HG03095 (cell line): ENCODE data around the gene GPR39.

Source experiments
- ATAC-seq: cut with Tn5 transposase; IDR thresholded peaks from one replicate; pipeline ENCODE4 v1.9.1; 2021; ENCODE audit warnings: moderate library complexity; ENCODE audit not compliant: unreplicated experiment

The GPR39 gene

DNA sequence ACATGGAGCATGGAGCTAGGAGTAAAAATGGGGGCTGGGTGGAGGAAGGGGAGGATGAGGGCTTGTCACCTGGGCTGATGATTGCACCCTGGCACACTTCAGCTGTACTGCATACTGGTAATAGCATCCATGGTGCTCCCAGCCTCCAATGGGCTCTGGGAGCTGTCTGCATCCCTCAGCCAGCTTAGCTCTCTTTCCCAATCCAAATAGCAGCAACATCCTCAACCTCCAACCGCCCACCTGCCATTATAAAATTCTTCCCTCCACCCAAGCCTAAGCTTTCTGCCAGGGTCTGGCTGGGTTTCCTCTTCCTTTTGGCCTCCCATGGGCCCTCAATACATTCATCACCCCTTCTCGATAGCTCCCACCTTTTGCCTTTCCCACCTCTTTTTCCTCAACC is 143.3 kb downstream of the GPR39 start:
- no peak for ATAC-seq

DNA sequence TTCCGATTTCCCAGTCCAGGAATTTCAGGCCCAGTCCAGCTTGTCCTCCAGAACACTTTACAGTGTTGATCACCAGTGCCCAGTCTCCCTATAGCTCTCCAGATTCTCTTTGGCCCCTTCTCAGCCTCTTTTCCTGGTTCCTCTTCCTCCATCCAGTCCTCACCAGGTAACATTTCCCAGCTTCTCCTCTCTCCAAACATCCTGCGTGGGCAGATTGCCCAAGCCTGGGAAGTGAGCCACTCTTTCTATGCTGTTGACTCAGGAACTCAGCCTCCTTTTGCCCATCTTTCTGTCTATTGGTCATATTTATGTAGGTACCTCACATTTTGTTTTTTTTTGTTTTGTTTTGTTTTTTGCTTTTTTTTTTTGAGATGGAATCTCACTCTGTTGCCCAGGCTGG is 144.0 kb downstream of the GPR39 start:
- ATAC-seq: no peak

GRCh38 chr2:132562245-132562644 is 145.6 kb downstream of the GPR39 start:
- ATAC-seq: no peak

GRCh38 chr2:132564065-132564464 is 147.5 kb downstream of the GPR39 start:
- ATAC-seq: no peak

DNA sequence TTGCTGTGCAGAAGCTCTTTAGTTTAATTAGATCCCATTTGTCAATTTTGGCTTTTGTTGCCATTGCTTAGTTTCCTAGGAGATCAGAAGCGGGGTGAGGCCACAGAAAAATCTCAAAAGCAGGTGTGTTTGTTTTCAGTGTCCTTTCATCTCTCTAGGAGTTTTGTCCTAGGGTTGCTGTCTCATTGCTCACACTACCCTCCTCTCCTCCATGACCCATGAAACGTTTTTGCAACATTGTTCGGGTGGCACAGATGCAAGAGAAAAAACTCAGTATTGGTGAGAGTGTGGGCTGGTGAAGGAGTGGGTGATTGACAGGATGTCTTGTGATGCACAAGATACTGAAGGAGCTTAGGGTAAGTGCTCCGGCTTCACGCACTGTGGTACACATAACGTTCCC is 149.8 kb downstream of the GPR39 start:
- no peak for ATAC-seq

DNA sequence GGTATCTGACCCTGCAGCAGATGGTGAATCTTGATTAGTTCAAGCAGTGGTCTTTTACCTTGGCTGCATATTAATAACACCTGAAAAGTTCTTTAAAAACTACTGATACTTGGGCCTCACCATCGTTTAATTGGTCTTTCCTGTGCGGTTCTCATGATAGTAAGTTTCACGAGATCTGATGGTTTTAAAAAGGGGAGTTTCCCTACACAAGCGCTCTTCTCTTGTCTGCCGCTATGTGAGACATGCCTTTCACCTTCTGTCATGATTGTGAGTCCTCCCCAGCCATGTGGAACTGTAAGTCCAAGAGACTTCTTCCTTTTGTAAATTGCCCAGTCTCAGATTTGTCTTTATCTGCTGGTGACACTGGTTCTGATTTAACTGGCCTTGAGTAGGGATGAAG is 151.1 kb downstream of the GPR39 start:
- ATAC-seq: no peak

DNA sequence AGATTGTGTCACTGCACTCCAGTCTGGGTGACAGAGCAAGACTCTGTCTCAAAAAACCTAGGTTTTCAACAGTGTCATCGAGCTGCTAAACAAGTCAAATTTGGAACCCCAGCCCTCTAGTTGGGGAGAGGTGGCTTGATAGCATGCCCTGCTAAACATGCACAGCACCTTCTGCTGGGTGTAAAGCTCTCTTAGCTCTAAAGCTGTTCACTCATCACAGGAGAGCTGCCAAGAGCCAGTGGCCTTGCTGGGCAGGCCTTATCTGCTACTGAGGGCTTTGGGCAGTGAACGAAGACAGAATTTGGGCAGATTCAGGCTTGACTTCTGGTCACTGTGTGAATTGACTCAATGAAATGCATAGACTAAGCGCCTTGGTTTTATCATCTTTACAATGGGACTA is 152.1 kb downstream of the GPR39 start:
- ATAC-seq: no peak

DNA sequence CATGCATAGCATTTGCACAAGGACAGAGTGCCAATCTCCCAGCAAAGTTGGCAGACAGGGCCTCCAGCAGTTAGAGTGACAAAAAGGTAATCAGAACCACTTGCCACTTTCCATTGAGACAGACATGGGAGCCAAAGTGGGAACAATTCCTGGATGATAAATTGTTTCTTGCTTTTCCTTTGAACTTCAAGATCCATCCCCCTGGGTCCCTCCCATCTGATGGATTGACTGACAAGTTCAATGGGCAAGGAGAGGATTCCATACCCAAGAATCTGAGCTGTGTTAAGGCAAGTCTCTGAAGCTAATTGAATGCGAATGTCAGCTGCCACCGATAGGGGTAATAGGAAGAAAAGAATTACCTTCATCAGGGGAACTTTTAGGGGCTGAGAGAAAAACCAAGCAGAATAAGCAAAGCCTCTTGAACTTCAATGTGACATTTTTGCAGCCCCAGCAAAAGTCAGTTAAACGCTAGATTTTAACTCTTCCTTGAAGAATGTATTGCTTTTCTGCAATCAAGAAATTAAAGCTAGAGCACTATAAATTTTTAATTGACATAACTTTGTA is 156.9 kb downstream of the GPR39 start:
- no peak for ATAC-seq

GRCh38 chr2:132577686-132578085 is 161.1 kb downstream of the GPR39 start:
- no peak for ATAC-seq

- ATAC-seq: no peak
These were observed 165.0 kb downstream of the GPR39 start for GRCh38 chr2:132581591-132581990.

DNA sequence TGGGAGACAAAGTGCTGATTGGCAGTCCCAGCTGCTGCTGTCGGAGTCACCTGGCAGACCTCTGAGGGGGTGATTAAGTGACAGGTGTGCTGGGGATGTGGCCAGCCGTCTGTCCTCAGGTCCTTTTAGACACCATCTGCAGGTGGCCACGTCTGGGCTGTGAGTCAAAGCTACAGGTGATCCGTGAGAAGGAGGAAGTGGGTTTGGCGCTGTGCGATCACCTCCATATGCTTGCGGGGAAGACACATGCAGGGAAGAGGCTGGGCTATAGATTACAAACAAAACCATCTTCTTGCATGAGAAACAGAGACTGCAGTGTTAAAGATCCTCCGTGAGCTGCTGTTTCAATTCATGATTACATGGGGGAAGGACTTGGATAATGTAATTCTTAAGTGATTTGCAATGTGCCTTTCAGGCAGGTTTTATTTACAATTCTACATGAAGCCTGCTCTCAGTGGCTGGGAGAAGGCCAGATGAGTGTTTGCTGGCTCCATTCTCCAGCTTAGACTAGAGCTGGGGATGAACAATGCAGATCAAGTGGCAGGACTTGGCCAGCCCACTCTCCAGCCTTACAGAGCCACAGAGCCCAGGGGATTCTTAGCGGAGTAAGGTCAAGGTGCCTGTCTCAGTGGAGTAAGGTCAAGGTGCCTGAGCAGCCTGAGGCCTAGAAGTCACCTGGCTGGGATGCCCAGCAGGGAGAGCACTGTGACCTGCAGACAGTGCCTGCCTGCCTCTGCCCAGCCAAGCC is 165.6 kb downstream of the GPR39 start:
- ATAC-seq: no peak

DNA sequence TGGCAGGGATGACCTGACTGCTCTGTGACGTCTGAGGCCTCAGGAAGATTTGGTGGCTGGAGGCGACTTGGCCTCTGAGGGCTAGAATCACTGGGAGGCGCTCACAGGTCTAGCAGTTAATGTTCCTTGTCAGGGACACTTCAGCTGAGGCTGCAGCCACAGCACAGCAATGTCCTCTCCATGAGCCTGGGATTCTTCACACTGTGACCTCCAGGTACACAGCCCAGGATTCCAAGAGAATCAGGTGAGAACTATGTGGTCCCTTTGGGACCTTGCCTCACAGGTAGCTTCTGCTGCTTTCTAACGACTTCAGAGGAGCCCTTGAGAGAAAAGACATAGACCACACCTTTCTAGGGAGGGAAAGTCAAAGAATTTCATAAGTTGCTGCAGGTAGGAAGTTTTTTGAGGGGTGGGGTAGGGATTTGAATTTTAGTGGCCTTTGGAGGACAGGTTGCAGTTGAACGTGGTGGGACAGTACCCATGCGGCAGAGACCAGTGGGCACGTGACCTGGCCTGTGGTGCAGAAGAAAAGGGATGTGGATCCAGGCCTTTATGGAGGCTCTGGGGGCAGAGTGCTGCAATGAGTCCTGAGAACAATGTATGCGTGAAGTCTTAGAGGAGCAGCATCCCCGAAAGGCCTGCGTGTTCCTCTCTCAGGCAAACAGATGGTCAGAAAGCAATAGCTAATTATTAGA is 167.2 kb downstream of the GPR39 start:
- ATAC-seq: no peak

- ATAC-seq: no peak
These were observed 168.6 kb downstream of the GPR39 start for GRCh38 chr2:132584976-132585817.

DNA sequence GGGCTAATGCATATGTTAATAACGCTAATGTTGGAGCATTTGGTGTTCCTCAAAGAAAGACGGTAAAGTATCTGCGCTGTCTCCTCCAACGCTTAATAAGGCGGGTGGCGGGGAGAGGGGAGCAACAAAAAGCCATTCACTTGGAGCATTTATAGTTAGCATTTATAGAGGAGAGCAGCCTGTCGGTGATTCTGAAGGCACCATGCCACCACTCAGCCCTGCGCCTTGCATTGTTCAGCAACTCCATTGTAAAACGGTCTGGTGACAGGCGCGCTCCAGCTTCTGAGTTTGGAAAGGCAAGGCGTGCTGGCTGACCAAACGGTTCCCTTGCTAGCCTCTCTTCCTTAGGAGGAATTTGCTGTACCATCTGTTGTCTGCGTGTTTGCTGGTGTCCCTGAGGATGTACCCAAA is 169.5 kb downstream of the GPR39 start:
- ATAC-seq: no peak

- ATAC-seq: no peak
These were observed 170.2 kb downstream of the GPR39 start for GRCh38 chr2:132586835-132587234.

DNA sequence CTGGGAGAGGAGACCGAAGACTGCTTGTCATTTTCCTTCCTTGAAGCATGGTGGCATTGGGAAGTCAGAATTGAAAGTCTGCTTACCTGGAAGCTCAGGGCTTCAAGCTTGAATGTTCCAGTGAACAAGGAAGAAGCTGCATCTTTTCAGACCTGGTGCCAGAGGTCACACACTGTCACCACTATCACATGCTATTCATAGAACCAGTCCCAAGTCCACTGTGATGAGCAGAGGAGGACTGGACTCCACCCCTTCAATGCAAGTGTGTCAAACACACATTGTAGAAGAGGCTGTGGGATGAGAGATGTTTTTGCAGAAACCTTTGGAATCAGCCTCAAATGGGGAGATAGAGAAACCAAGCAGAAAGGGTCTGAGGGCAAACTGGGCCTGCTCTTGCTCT is 172.0 kb downstream of the GPR39 start:
- no peak for ATAC-seq

- ATAC-seq: no peak
These were observed 172.7 kb downstream of the GPR39 start for GRCh38 chr2:132589111-132589830.

GRCh38 chr2:132589966-132590365 is 173.4 kb downstream of the GPR39 start:
- no peak for ATAC-seq

DNA sequence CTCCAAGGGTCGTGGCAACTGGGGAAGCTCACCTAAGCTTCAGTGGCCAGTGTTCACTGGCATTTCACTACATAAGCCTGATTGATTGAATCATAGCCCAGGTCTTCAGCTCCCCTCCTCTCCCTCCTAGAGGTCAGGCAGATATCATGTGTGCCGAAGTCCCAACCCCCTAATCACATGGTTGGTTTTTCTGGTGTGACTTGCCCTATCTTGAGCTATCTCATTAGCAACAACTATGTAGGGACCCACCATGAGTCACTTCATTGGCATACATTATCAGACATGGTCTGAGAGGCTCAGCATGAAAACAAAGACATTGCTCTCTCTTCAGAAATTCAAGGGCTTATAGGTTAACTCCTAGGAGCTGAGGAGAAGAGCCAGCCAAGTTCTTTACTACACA is 176.6 kb downstream of the GPR39 start:
- no peak for ATAC-seq

- ATAC-seq: no peak
These were observed 178.6 kb downstream of the GPR39 start for GRCh38 chr2:132595186-132595585.

DNA sequence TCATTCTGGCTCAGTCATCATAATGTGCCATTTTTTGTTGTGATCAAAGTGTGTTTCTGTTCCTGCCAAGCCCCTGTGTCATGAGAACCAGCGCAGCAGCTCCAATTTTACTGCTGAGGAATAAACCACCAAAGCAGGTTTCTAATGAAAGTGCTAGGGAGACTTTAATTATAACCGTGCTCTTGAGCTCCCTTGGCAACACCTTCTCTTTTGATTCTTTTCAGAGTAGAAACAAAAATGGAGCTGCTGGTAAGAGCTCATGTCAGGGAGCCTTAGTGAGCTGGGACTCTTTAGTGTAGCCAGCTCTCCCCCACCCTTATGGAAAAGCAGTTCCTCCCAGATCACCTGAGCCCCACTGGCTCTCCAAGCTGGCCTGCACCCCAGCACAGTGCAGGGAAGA is 179.1 kb downstream of the GPR39 start:
- ATAC-seq: no peak
